Activated CD4-positive, CD25-positive, alpha-beta regulatory T cell treated with anti-CD3 and anti-CD28 coated beads, Interleukin-2, amount 50 U/mL, for 72 hours (primary cell): Measurements from ENCODE around the gene GPX6.
"Not testable (repeated sequence)": the region's sequence is repeated elsewhere in the genome, so short reads cannot be mapped to it uniquely, and the experiment has no call there.

Experiments used
- DNase-seq: peaks from one replicate; pipeline ENCODE4 v3.0.0; 2021

Gene GPX6

GRCh38 chr6:28515676-28516075, at the start of gene GPX6:
Gene GPX6 (minus strand): TSS chr6:28515793. CDS start chr6:28515743, 50 bp downstream.
- DNase-seq: no peak

- DNase-seq: no peak
These were observed 48.0 kb upstream of the GPX6 start for GRCh38 chr6:28563430-28564095.

- DNase-seq: no peak
These were observed 43.0 kb upstream of the GPX6 start for GRCh38 chr6:28558629-28559028.

- no peak for DNase-seq
These were observed 39.5 kb upstream of the GPX6 start for GRCh38 chr6:28555136-28555535.

- no peak for DNase-seq
These were observed 38.6 kb upstream of the GPX6 start for GRCh38 chr6:28553986-28554881.

GRCh38 chr6:28553384-28553985, 37.9 kb upstream of the GPX6 start:
- no peak for DNase-seq

GRCh38 chr6:28551891-28552666, 36.5 kb upstream of the GPX6 start:
- DNase-seq: no peak

- DNase-seq: not testable (repeated sequence)
These were observed 31.4 kb upstream of the GPX6 start for GRCh38 chr6:28547003-28547402.

GRCh38 chr6:28545955-28546354, 30.4 kb upstream of the GPX6 start:
- no peak for DNase-seq

- no peak for DNase-seq
These were observed 28.3 kb upstream of the GPX6 start for GRCh38 chr6:28543651-28544610.

GRCh38 chr6:28542440-28543296, 27.1 kb upstream of the GPX6 start:
- DNase-seq: peak; percentile 49

- no peak for DNase-seq
These were observed 26.4 kb upstream of the GPX6 start for GRCh38 chr6:28541996-28542395.

- no peak for DNase-seq
These were observed 22.0 kb upstream of the GPX6 start for GRCh38 chr6:28537509-28538140.

- no peak for DNase-seq
These were observed 21.5 kb upstream of the GPX6 start for GRCh38 chr6:28537065-28537464.

- no peak for DNase-seq
These were observed 19.3 kb upstream of the GPX6 start for GRCh38 chr6:28534875-28535274.

GRCh38 chr6:28534306-28534705, 18.7 kb upstream of the GPX6 start:
- no peak for DNase-seq

- no peak for DNase-seq
These were observed 16.0 kb upstream of the GPX6 start for GRCh38 chr6:28531479-28532128.

- no peak for DNase-seq
These were observed 15.2 kb upstream of the GPX6 start for GRCh38 chr6:28530777-28531176.

- no peak for DNase-seq
These were observed 10.0 kb upstream of the GPX6 start, which contains the start of gene GPX5 for GRCh38 chr6:28525496-28526039. Gene GPX5 (plus strand): TSS chr6:28525881. CDS start chr6:28526014, 133 bp downstream.
